Smooth muscle cell (in vitro differentiated cells): ENCODE results near the gene NPHP1. TPM values are rescaled to one million over a fixed set of nuclear protein-coding genes. Genes with fewer than 3 reads are reported as not detected.
"Not testable (repeated sequence)": the region's sequence is repeated elsewhere in the genome, so short reads cannot be mapped to it uniquely, and the experiment has no call there.

Source experiments
- DNase-seq: peaks from one replicate; lab custom pipeline; 2025; ENCODE audit not compliant: unreplicated experiment; lab: John Stamatoyannopoulos, UW
- H2AFZ ChIP-seq: fragments of 200-600 bp; sonication (generic); 2 replicates; pipeline ENCODE4 v1.6.0; 2016; ENCODE audit warnings: antibody characterized with exemption, low read depth, mild to moderate bottlenecking
- H3F3A ChIP-seq: fragments of 200-600 bp; sonication (generic); 2 replicates; pipeline ENCODE4 v1.6.0; 2017; ENCODE audit warnings: antibody characterized with exemption, low read depth
- H3K27ac ChIP-seq: fragments of 200-600 bp; sonication (generic); 2 replicates; pipeline ENCODE4 v1.5.1; 2016; ENCODE audit warnings: low read depth, mild to moderate bottlenecking
- H3K27me3 ChIP-seq: fragments of 200-600 bp; sonication (generic); 2 replicates; pipeline ENCODE4 v1.6.1; 2016; ENCODE audit warnings: low read depth, mild to moderate bottlenecking
- H3K36me3 ChIP-seq: fragments of 200-600 bp; sonication (generic); 2 replicates; pipeline ENCODE4 v1.5.1; 2016; ENCODE audit warnings: low read depth
- H3K4me1 ChIP-seq: fragments of 200-600 bp; sonication (generic); 2 replicates; pipeline ENCODE4 v1.5.1; 2016; ENCODE audit warnings: low read depth
- H3K4me2 ChIP-seq: fragments of 200-600 bp; sonication (generic); 2 replicates; pipeline ENCODE4 v1.6.0; 2016; ENCODE audit warnings: mild to moderate bottlenecking
- H3K4me3 ChIP-seq: fragments of 200-600 bp; sonication (generic); 2 replicates; pipeline ENCODE4 v1.5.1; 2016; ENCODE audit warnings: mild to moderate bottlenecking
- H3K79me2 ChIP-seq: fragments of 200-600 bp; sonication (generic); 2 replicates; pipeline ENCODE4 v1.6.0; 2016; ENCODE audit warnings: low read depth, mild to moderate bottlenecking
- H3K9ac ChIP-seq: fragments of 200-600 bp; sonication (generic); 2 replicates; pipeline ENCODE4 v1.6.0; 2016; ENCODE audit warnings: low read depth
- H3K9me3 ChIP-seq: fragments of 200-600 bp; sonication (generic); replicated peaks from 2 replicates; pipeline ENCODE4 v1.5.1; 2016; ENCODE audit warnings: low read depth
- H4K20me1 ChIP-seq: fragments of 200-600 bp; sonication (generic); 2 replicates; pipeline ENCODE4 v1.6.0; 2016; ENCODE audit warnings: low read depth
- WGBS: methylation state at CpG from one replicate; pipeline ENCODE4 v1.1.7; 2016; ENCODE audit warnings: low lambda C conversion rate; 5-methylcytosine and 5-hydroxymethylcytosine counted together
- polyA plus RNA-seq: library from polyadenylated mRNA; unstranded; fragments of >200 nt; fragmentation: Nextera tagmentation; extraction: Ambion mirVana; gene quantifications from 2 replicates; pipeline ENCODE4 v1.2.1, GENCODE V29; 2016
- total RNA-seq: library from RNA; depleted of rRNA; stranded (reverse); fragments of >200 nt; gene quantifications from 2 replicates; pipeline ENCODE4 v1.2.3, GENCODE V29; 2014
- TF ChIP-seq, protein P1 (sequence below): fragments of 200-600 bp; sonication (generic); IDR thresholded peaks from 2 replicates; pipeline ENCODE4 v1.5.1; 2017; ENCODE audit warnings: borderline replicate concordance, mild to moderate bottlenecking, antibody characterized with exemption; ENCODE audit not compliant: insufficient read depth, poor library complexity, severe bottlenecking

Gene NPHP1
- total and polyA plus RNA-seq, 2 experiments from 2014 or later = 7.0 to 7.7 TPM

DNA sequence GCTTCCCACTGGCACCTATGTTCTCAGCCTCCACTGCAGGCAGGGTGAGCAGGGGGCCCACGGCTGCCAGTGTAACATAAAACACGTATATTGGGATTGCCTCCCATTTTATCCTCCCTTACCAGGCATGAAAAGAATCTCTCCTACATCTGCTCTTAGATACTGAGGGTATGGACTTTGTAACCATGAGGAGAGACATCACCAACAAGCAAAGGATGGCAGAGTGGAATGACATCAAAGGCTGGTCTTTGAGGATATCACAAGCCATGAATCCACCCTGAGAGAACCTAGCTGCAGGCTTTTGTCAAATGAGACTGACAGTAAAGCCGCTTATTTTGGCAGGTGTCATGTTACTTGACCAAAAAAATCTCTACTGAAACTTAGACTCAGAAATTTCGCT is 7.4 kb downstream of the NPHP1 start:
- TF ChIP-seq, protein P1, sequence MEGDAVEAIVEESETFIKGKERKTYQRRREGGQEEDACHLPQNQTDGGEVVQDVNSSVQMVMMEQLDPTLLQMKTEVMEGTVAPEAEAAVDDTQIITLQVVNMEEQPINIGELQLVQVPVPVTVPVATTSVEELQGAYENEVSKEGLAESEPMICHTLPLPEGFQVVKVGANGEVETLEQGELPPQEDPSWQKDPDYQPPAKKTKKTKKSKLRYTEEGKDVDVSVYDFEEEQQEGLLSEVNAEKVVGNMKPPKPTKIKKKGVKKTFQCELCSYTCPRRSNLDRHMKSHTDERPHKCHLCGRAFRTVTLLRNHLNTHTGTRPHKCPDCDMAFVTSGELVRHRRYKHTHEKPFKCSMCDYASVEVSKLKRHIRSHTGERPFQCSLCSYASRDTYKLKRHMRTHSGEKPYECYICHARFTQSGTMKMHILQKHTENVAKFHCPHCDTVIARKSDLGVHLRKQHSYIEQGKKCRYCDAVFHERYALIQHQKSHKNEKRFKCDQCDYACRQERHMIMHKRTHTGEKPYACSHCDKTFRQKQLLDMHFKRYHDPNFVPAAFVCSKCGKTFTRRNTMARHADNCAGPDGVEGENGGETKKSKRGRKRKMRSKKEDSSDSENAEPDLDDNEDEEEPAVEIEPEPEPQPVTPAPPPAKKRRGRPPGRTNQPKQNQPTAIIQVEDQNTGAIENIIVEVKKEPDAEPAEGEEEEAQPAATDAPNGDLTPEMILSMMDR = no peak
- H3K4me3 ChIP-seq = no peak overlapping the region

DNA sequence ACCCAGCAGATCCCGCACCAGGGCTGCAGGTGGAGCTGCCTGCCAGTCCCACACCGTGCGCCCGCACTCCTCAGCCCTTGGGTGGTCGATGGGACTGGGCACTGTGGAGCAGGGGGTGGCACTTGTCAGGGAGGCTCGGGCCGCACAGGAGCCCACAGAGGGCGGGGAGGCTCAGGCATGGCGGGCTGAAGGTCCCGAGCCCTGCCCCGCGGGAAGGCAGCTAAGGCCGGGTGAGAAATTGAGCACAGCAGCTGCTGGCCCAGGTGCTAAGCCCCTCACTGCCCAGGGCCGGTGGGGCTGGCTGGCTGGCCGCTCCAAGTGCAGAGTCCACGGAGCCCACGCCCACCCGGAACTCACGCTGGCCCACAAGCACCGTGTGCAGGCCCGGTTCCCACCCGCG is 14.6 kb downstream of the NPHP1 start:
- not testable (repeated sequence) for H3K9me3 ChIP-seq, H3F3A ChIP-seq, H4K20me1 ChIP-seq, H3K79me2 ChIP-seq, H3K9ac ChIP-seq, H3K27ac ChIP-seq, H3K36me3 ChIP-seq, H2AFZ ChIP-seq, DNase-seq, H3K4me1 ChIP-seq, H3K27me3 ChIP-seq, H3K4me2 ChIP-seq, H3K4me3 ChIP-seq
- 97% methylated on average over 21 of the region's 23 CpGs for WGBS

More for the DNA sequence above, 7.4 kb downstream of the NPHP1 start:
- Histone ChIP-seq H3F3A (no peaks in the 10 kb centered on the region), H3K36me3 (no peaks in the 10 kb centered on the region), H3K27me3 (no peaks in the 10 kb centered on the region), H3K9me3 (no peaks in the 10 kb centered on the region), H3K27ac (no peak overlapping the region), H4K20me1 (no peaks in the 10 kb centered on the region), H3K4me1 (peaks cover 6% of the 10 kb centered on the region), H3K79me2 (no peaks in the 10 kb centered on the region), H3K9ac (no peak overlapping the region), H2AFZ (no peak overlapping the region), H3K4me2 (no peak overlapping the region)
- no peak for DNase-seq
- WGBS = 80% methylated on average over 4 of the region's 4 CpGs

DNA sequence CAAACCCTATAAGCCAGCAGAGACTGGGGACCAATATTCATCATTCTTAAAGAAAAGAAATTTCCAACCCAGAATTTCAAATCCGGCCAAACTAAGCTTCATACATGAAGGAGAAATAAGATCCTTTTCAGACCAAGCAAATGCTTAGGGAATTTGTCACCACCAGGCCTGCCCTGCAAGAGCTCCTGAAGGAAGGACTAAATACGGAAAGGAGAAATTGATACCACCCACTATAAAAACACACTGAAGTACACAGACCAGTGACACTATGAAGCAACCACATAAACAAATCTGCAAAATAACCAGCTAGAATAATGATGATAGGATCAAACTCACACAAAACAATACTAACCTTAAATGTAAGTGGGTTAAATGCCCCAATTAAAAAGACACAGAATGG is 22.4 kb downstream of the NPHP1 start:
- no peaks in the 10 kb centered on the region for H3K36me3 ChIP-seq
- H3K27me3 ChIP-seq = no peaks in the 10 kb centered on the region
- no peaks in the 10 kb centered on the region for H3K4me1 ChIP-seq
- 93% methylated on average over 2 of the region's 2 CpGs for WGBS
- H3K9me3 ChIP-seq = no peaks in the 10 kb centered on the region
- H3K9ac ChIP-seq = no peak overlapping the region
- H3K79me2 ChIP-seq = no peaks in the 10 kb centered on the region
- no peaks in the 10 kb centered on the region for H4K20me1 ChIP-seq
- no peaks in the 10 kb centered on the region for H3F3A ChIP-seq
- no peak overlapping the region for H3K4me3 ChIP-seq
- no peak overlapping the region for H3K27ac ChIP-seq
- DNase-seq = no peak
- TF ChIP-seq, protein P1 = no peak
- no peak overlapping the region for H3K4me2 ChIP-seq
- H2AFZ ChIP-seq = no peak overlapping the region

DNA sequence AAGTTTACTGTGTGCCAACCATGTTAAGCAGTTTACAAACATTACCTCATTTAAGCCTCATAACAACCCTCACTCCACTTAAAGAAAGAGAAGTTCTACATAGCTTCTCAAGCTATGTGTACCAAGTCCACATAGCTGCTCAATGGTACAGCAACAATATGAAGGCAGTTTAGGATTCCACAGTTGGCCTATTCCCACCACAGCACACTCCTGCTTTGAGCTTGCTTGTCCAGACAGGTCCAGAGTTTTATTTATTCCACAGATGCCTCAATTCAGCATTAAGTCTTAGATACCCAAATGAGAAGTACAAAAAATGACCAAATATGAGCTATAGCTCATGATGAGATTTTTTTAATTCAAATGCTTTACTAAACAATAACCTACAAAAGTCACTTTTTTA is 24.8 kb downstream of the NPHP1 start:
- Histone ChIP-seq H3K27me3 (no peaks in the 10 kb centered on the region), H4K20me1 (no peaks in the 10 kb centered on the region), H3K9me3 (no peaks in the 10 kb centered on the region), H3K4me2 (no peak overlapping the region), H3K4me3 (no peak overlapping the region), H3K27ac (no peak overlapping the region), H2AFZ (no peak overlapping the region), H3K4me1 (no peaks in the 10 kb centered on the region), H3F3A (no peaks in the 10 kb centered on the region), H3K9ac (no peak overlapping the region), H3K36me3 (no peaks in the 10 kb centered on the region), H3K79me2 (no peaks in the 10 kb centered on the region)
- TF ChIP-seq, protein P1 = no peak
- no peak for DNase-seq
